HG03025 (cell line): ENCODE data around the gene PKM.
"Not testable (repeated sequence)": the region's sequence is repeated elsewhere in the genome, so short reads cannot be mapped to it uniquely, and the experiment has no call there.

Experiments used
- ATAC-seq: cut with Tn5 transposase; IDR thresholded peaks from one replicate; pipeline ENCODE4 v1.9.1; 2021; ENCODE audit warnings: mild to moderate bottlenecking, moderate library complexity; ENCODE audit not compliant: unreplicated experiment, low FRiP score

Gene PKM

DNA sequence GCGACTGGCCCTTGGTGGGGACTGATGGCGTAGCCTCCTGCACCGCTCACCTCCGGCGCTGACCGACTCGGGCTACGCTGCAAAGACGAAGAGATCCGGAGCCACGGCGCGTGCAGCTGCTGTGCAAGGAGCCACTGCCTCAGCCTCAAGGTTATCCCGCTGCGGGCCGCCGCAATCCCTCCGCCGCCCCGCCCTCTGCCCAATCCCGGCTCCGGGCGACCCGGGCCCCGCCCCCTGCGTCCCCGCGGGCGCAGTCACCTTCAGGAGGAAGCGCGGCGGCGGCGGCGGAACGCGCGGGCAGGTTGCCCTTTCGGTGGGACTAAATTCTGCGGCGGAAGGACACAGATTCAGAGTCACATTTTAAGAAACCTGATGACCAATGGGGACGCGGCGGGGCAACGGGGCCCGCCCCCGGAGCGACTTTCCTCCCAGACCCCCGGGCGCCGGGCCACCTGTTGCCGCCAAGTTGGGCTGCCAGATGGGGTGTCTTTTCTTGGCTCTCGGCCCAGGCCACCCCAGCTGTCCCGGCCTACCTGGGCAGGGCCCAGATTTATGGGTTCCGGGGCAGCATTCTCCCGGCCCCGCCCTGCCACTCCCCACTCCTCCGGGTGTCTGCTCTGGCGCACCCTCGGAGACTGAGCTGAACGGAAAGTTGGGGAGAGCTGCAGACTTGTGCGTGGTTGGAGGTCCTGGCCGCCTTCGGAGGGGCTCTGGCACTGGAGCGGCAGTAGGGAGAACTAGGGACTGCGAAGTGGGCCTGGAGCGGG, at the start of gene PKM:
TSS of gene PKM (minus strand) at position 125 of the 767 bp plus-strand sequence. CDS start 12,093 bp downstream, outside the sequence.
- ATAC-seq = peak; percentile 34

- ATAC-seq = no peak
These were observed 49.8 kb upstream of the PKM start for GRCh38 chr15:72280751-72281150.

DNA sequence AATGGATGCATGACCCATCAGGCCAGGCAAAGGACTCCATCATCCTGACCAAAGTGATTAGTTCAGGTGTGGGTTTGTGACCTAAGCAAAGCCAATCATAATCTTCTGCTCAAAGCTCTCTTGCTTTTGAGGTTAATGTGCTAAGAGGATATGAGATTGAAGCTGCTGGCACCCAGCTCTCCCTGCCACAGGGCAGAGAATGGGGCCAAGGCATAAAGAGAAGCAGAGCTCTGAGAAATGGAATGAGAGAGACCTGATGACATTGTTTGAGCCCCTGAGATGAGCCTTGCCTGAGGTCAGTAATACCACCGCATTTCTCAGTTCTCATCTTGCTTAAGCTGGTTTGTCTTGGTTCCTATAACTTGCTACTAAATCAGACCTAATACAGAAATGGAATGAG, 47.7 kb upstream of the PKM start:
- no peak for ATAC-seq

DNA sequence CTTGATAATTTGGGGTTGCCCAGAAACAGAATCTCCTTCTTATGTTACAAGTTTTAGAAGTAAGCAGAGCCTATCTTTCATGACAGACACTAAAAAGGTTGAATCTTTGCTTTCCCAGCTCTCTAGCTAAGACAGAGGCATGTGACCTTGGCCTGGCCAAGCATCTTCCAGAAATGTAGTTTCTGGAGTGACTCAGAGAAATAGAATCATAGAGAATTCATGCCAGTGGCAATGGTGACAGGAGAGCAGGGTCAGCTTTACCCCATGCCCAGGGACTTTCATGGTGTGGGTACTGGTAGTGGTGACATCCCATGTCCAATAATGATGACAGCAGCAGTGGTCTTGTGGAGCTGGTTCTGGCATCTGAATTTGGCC, 45.3 kb upstream of the PKM start:
- no peak for ATAC-seq

DNA sequence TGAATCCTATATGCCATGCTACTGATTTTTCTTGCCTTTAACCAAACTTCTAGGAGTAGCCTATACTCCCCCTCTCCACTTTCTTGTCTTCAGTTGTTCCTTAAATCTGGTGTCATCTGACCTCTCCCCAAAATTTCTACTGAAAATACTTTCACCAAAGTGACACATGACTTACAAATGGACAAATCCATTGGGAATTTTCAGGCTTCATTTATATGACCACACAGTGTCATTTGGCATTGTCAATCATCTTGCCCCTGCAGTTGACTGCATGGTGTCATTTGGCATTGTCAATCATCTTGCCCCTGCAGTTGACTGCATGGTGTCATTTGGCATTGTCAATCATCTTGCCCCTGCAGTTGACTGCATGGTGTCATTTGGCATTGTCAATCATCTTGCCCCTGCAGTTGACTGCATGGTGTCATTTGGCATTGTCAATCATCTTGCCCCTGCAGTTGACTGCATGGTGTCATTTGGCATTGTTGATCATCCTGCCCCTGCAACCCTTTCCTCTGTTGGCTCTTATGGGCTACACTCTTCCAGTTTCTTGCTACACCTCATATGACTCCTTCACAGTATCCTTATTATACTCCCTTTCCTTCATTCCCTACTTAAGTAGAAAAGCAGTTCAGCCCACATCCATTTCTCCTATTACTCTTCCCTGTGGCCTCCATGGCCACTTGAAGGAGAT, 44.8 kb upstream of the PKM start:
- ATAC-seq = not testable (repeated sequence)

- no peak for ATAC-seq
These were observed 42.0 kb upstream of the PKM start for GRCh38 chr15:72272997-72273352.

GRCh38 chr15:72272213-72272996, 41.4 kb upstream of the PKM start, which contains the start of gene PARP6:
Gene PARP6 (minus strand): TSS chr15:72272554. CDS start chr15:72267477, 5,077 bp downstream.
- ATAC-seq = peak; percentile 83

- peak; percentile 15 for ATAC-seq
These were observed 40.9 kb upstream of the PKM start for GRCh38 chr15:72271895-72272212.

DNA sequence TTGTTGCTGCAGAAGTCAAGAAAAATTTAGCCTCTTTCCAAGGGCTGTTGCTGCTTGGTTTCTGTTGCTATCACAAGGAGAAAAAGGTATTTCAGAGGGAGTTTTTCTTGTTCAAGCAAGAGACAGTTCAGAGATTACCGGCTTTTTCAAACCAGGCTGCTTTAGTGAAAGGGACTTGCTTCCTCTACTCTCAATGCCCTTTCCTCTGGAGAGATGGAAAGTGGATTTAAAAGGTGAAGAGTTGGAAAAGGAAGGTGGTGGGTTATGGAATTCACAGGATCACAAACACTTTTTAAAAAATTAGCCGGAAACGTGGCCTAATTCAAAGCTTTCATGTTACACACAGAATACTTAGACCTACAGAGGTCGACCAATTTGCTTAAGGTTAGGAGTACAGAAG, 40.2 kb upstream of the PKM start:
- ATAC-seq = no peak

DNA sequence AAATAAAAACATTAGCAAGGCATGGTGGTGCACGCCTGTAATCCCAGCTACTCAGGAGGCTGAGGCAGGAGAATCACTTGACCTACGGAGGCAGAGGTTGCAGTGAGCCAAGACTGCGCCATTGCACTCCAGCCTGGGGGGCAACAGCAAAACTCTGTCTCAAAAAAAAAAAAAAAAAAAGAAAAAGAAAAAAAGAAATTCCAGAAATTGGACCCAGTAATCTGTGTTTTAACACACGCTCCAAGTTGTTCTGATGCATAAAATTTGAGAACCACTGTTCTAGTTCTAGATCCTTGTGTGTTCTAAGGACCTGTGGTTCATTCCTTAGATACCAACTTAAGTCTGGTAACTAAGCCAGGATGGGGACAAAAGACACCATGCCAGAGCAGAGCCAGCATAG, 38.7 kb upstream of the PKM start:
- ATAC-seq = no peak

DNA sequence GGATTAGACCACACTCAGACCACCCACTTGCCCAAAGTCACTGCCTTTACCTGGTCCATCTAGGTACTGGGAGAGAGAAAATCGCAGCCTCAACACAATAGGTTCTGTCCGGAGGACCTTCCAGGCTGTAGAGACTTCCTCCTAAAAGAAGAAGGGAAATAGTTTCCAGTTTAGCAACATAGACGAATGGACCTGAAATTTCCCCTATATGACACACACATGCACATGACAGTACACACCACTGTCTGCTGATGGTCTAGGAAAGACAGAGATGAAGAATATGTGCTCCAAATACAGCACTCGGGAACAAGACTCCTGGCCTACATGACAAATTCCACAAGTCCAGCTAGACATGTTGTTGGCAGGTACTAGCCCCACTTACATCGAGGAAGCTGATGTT, 34.0 kb upstream of the PKM start:
- no peak for ATAC-seq

GRCh38 chr15:72252663-72253299, 21.8 kb upstream of the PKM start:
- ATAC-seq = no peak

GRCh38 chr15:72249142-72249810, 18.3 kb upstream of the PKM start:
- ATAC-seq = no peak

DNA sequence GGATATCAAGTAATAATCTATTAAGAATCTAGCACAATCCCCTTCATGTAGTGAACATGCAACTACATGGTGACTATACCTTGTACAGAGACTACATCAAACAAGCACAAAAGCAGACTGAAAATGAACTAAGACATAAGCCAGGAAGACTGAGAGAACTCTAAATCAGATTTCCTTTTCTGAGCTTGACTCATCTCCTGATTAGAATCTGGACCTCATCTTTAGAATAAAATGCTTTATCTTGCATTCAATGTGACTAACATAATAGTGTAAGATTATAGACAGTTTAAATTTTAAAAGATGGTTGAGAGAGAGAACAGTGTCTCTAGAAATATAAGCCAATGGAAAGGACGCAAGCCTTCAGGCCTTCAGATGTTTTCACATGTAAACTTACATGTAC, 17.5 kb upstream of the PKM start:
- no peak for ATAC-seq

GRCh38 chr15:72242775-72243370, 11.9 kb upstream of the PKM start:
- no peak for ATAC-seq

DNA sequence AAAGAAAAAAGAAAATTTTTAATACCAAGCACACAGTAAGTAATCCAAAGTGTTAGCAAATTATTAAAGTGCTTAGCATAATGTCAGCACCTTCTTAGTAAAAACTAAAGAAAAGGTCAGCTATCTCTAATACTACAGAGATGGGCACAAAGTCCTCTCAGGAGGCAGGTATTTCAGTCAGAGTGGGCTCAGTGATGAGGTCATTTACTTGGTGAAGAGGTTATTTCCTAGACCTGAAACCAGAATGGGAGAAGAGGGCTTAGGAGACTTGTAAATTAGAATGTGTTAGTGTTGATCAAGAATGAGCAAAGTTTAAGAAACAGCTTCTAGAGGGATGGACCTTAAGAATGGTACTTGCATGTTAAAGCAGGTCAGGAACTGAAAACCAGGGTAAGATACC, 8.7 kb upstream of the PKM start:
- ATAC-seq = no peak

DNA sequence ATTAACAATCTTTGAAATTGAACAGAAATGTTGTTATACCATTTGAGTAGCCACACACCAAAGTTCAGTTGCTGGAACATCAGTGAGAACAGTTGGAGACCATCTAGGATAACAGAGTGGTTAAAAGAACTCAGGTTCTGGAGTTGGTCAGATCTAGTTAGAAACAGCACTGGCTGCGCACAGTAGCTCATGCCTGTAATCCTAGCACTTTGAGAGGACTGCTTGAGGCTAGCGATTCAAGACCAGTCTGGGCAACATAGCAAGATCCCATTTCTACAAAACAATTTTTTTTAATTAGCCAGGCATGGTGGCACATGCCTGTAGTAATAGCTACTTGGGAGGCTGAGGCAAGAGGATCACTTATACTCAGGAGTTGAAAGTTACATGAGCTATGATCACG, 7.6 kb upstream of the PKM start:
- no peak for ATAC-seq

- no peak for ATAC-seq
These were observed 6.8 kb upstream of the PKM start for GRCh38 chr15:72237853-72238224.

- ATAC-seq = no peak
These were observed 6.3 kb upstream of the PKM start for GRCh38 chr15:72237029-72237852.
